HepG2 (cell line): Measurements from ENCODE around the gene CASS4. TPM values are rescaled to one million over a fixed set of nuclear protein-coding genes. Genes with fewer than 3 reads are reported as not detected.
A peak's percentile ranks its signal among the peaks of the same experiment; 100 is the strongest.

ENCODE experiments used
- CENPBD1 ChIP-seq: sonication (generic); formaldehyde crosslinking; IDR thresholded peaks from 2 replicates; pipeline ENCODE4 v1.8.0; 2022; ENCODE audit warnings: missing genetic modification reagents, low read depth, mild to moderate bottlenecking, borderline replicate concordance
- GRHL1 ChIP-seq: sonication (generic); formaldehyde crosslinking; conservative IDR thresholded peaks from 2 replicates; pipeline ENCODE4 v1.8.0; 2022; ENCODE audit warnings: missing genetic modification reagents
- HBP1 ChIP-seq: IDR thresholded peaks from 2 replicates; pipeline ENCODE4 v1.6.1; 2016; ENCODE audit warnings: low read depth, control low read depth
- HDAC1 ChIP-seq: sonication (generic); formaldehyde crosslinking; IDR thresholded peaks from 2 replicates; pipeline ENCODE4 v1.5.1; 2020; ENCODE audit warnings: mild to moderate bottlenecking, missing genetic modification reagents
- HIVEP1 ChIP-seq: sonication (generic); formaldehyde crosslinking; IDR thresholded peaks from 2 replicates; pipeline ENCODE4 v1.4.0; 2020; ENCODE audit warnings: mild to moderate bottlenecking, missing genetic modification reagents
- LBX2 ChIP-seq: sonication (generic); formaldehyde crosslinking; IDR thresholded peaks from 2 replicates; pipeline ENCODE4 v1.5.0; 2020; ENCODE audit warnings: missing genetic modification reagents, mild to moderate bottlenecking, borderline replicate concordance
- SMAD1 ChIP-seq: sonication (generic); formaldehyde crosslinking; IDR thresholded peaks from 2 replicates; pipeline ENCODE4 v1.4.0; 2020; ENCODE audit warnings: missing genetic modification reagents, low read depth, mild to moderate bottlenecking, borderline replicate concordance
- SMARCC2 ChIP-seq: fragments of 450-650 bp; IDR thresholded peaks from 2 replicates; pipeline ENCODE4 v1.6.1; 2017; ENCODE audit warnings: antibody characterized with exemption, mild to moderate bottlenecking
- SMYD3 ChIP-seq: sonication (generic); formaldehyde crosslinking; IDR thresholded peaks from 2 replicates; pipeline ENCODE4 v1.8.1; 2023; ENCODE audit warnings: mild to moderate bottlenecking, missing genetic modification reagents
- SRSF9 ChIP-seq: fragments of 200-400 bp; formaldehyde crosslinking; IDR thresholded peaks from 2 replicates; pipeline ENCODE4 v1.6.1; 2018; ENCODE audit warnings: borderline replicate concordance, mild to moderate bottlenecking, low read depth, low read length; ENCODE audit not compliant: insufficient read depth, poor library complexity, severe bottlenecking
- TOPORS ChIP-seq: sonication (generic); formaldehyde crosslinking; IDR thresholded peaks from 2 replicates; pipeline ENCODE4 v1.8.0; 2023; ENCODE audit warnings: mild to moderate bottlenecking, missing genetic modification reagents
- ZBTB46 ChIP-seq: sonication (generic); formaldehyde crosslinking; IDR thresholded peaks from 2 replicates; pipeline ENCODE4 v1.4.0; 2020; ENCODE audit warnings: mild to moderate bottlenecking, missing genetic modification reagents, borderline replicate concordance
- ZNF207 ChIP-seq: fragments of 450-650 bp; IDR thresholded peaks from 2 replicates; pipeline ENCODE4 v1.6.1; 2016; ENCODE audit warnings: antibody characterized with exemption, borderline replicate concordance
- ZNF263 ChIP-seq: sonication (generic); formaldehyde crosslinking; IDR thresholded peaks from 2 replicates; pipeline ENCODE4 v1.4.0; 2020; ENCODE audit warnings: missing genetic modification reagents
- ZNF292 ChIP-seq: sonication (generic); formaldehyde crosslinking; IDR thresholded peaks from 2 replicates; pipeline ENCODE4 v1.8.1; 2022; ENCODE audit warnings: mild to moderate bottlenecking, low read depth, missing genetic modification reagents, borderline replicate concordance
- ZNF3 ChIP-seq: IDR thresholded peaks from 2 replicates; pipeline ENCODE4 v1.7.0; 2017; ENCODE audit warnings: inconsistent platforms
- ZNF547 ChIP-seq: sonication (generic); formaldehyde crosslinking; IDR thresholded peaks from 2 replicates; pipeline ENCODE4 v1.5.1; 2020; ENCODE audit warnings: mild to moderate bottlenecking, missing genetic modification reagents
- ZNF749 ChIP-seq: sonication (generic); formaldehyde crosslinking; IDR thresholded peaks from 2 replicates; pipeline ENCODE4 v1.8.0; 2022; ENCODE audit warnings: mild to moderate bottlenecking, missing genetic modification reagents, moderate library complexity, borderline replicate concordance
- ZNF788 ChIP-seq: sonication (generic); formaldehyde crosslinking; IDR thresholded peaks from 2 replicates; pipeline ENCODE4 v1.5.0; 2020; ENCODE audit warnings: mild to moderate bottlenecking, missing genetic modification reagents, borderline replicate concordance
- ZXDC ChIP-seq: sonication (generic); formaldehyde crosslinking; IDR thresholded peaks from 2 replicates; pipeline ENCODE4 v1.5.0; 2020; ENCODE audit warnings: mild to moderate bottlenecking, missing genetic modification reagents
- polyA plus RNA-seq, 8 experiments: library from polyadenylated mRNA; depleted of rRNA in 3 of 8; stranded (reverse) in 7 of 8; unstranded in 1 of 8; fragments of >200 nt; fragmentation: Illumina TruSeq in 4 of 8; extraction: Trizol in 4 of 8; gene quantifications; 2 replicates each; pipeline versions ENCODE4 v1.2.1 to v1.2.3, GENCODE V29; 2011 to 2016; ENCODE audit warnings: low read depth in 4 of 8, missing spikeins in 1 of 8, mixed read lengths in 1 of 8; ENCODE audit not compliant: insufficient read depth in 1 of 8
- total RNA-seq, 5 experiments: library from RNA; depleted of rRNA; stranded (reverse); fragments of >200 nt; fragmentation: Illumina TruSeq; extraction: Trizol; gene quantifications; 2 replicates each; pipeline ENCODE4 v1.2.3, GENCODE V29; 2016; ENCODE audit warnings: low read depth in 1 of 5

The CASS4 gene
- total and polyA plus RNA-seq, 2 of the 13 experiments (the other 11 are each of a cell fraction or from before 2014, with no cell fraction given) = 0.17 to 0.49 TPM

- TF ChIP-seq ZNF749 (CRISPR knock-in tag) = peak; percentile 98
- peak; percentile 29; the same call in 1 of the 2 replicates for TF ChIP-seq ZXDC (CRISPR knock-in tag)
- TF ChIP-seq ZNF3 (CRISPR knock-in tag) = 0 out of 2 replicates have a peak, but pooled peaks have one; percentile 45
- TF ChIP-seq HIVEP1 = peak; percentile 94; the same call in 1 of the 2 replicates
- TF ChIP-seq GRHL1 (CRISPR knock-in tag) = no peak
- TF ChIP-seq ZNF788 (CRISPR knock-in tag) = peak; percentile 98; the same call in 1 of the 2 replicates
- peak; percentile 97 for TF ChIP-seq SMAD1
- peak; percentile 82 for TF ChIP-seq ZNF263 (CRISPR knock-in tag)
- TF ChIP-seq ZNF207 = no peak
- TF ChIP-seq HBP1 (CRISPR knock-in tag) = peak; percentile 95
- peak; percentile 99 for TF ChIP-seq SMYD3 (CRISPR knock-in tag)
- TF ChIP-seq ZNF292 = peak; percentile 86; the same call in 1 of the 2 replicates
- peak; percentile 97 for TF ChIP-seq LBX2 (CRISPR knock-in tag)
- TF ChIP-seq ZNF547 (CRISPR knock-in tag) = peak; percentile 99
- no peak for TF ChIP-seq CENPBD1 (CRISPR knock-in tag)
- no peak for TF ChIP-seq SRSF9
- peak; percentile 98 for TF ChIP-seq TOPORS (CRISPR knock-in tag)
- TF ChIP-seq SMARCC2 = no peak
- TF ChIP-seq ZBTB46 (CRISPR knock-in tag) = 0 out of 2 replicates have a peak, but pooled peaks have one; percentile 39
- TF ChIP-seq HDAC1 = peak; percentile 98
These were observed 19.8 kb upstream of the CASS4 start, which contains the start of the genes AURKA and CSTF1 (continued) for GRCh38 chr20:56392132-56392880.
